ENCODE results near the gene WAPL. TPM values are rescaled to one million over a fixed set of nuclear protein-coding genes. Genes with fewer than 3 reads are reported as not detected.

WAPL gene
- total RNA-seq, 1 donor from 2014 or later, result 33.4 TPM

- no peak for TF ChIP-seq CTCF (IDR thresholded peaks at IDR 0.05; ENCODE audit: partially characterized antibody, unreplicated experiment)
- no peaks in the 10 kb centered on the region for H3K36me3 Mint-ChIP-seq (ENCODE audit: unreplicated experiment)
- H3K27me3 Mint-ChIP-seq (ENCODE audit: unreplicated experiment), result peaks cover 3% of the 10 kb centered on the region
- DNase-seq, result no peak
- no peak overlapping the region for H3K27ac Mint-ChIP-seq (ENCODE audit: unreplicated experiment)
- no peaks in the 10 kb centered on the region for H3K9me3 Mint-ChIP-seq (ENCODE audit: unreplicated experiment)
- H3K4me1 Mint-ChIP-seq (ENCODE audit: low read depth, unreplicated experiment), result no peaks in the 10 kb centered on the region
- H3K4me3 Mint-ChIP-seq (ENCODE audit: unreplicated experiment), result no peak overlapping the region
These were observed 35.5 kb upstream of the WAPL start for GRCh38 chr10:86556933-86557649.

- H3K36me3 Mint-ChIP-seq (ENCODE audit: unreplicated experiment), result no peaks in the 10 kb centered on the region
- TF ChIP-seq CTCF (IDR thresholded peaks at IDR 0.05; ENCODE audit: partially characterized antibody, unreplicated experiment), result no peak
- no peak overlapping the region for H3K27ac Mint-ChIP-seq (ENCODE audit: unreplicated experiment)
- no peak for DNase-seq
- no peaks in the 10 kb centered on the region for H3K4me1 Mint-ChIP-seq (ENCODE audit: low read depth, unreplicated experiment)
- no peak overlapping the region for H3K4me3 Mint-ChIP-seq (ENCODE audit: unreplicated experiment)
- H3K27me3 Mint-ChIP-seq (ENCODE audit: unreplicated experiment), result peaks cover 3% of the 10 kb centered on the region
- no peaks in the 10 kb centered on the region for H3K9me3 Mint-ChIP-seq (ENCODE audit: unreplicated experiment)
These were observed 34.9 kb upstream of the WAPL start for GRCh38 chr10:86556532-86556931.

GRCh38 chr10:86553639-86554038 lies 32.0 kb upstream of the WAPL start:
- Mint-ChIP-seq H3K36me3 (ENCODE audit: unreplicated experiment) (peaks cover 4% of the 10 kb centered on the region), H3K4me3 (ENCODE audit: unreplicated experiment) (no peak overlapping the region), H3K9me3 (ENCODE audit: unreplicated experiment) (no peaks in the 10 kb centered on the region), H3K27me3 (ENCODE audit: unreplicated experiment) (peaks cover 3% of the 10 kb centered on the region), H3K27ac (ENCODE audit: unreplicated experiment) (no peak overlapping the region), H3K4me1 (ENCODE audit: low read depth, unreplicated experiment) (no peaks in the 10 kb centered on the region)
- no peak for TF ChIP-seq CTCF (IDR thresholded peaks at IDR 0.05; ENCODE audit: partially characterized antibody, unreplicated experiment)
- no peak for DNase-seq

- H3K27me3 Mint-ChIP-seq (ENCODE audit: unreplicated experiment), result peaks cover 3% of the 10 kb centered on the region
- no peak for DNase-seq
- no peak for TF ChIP-seq CTCF (IDR thresholded peaks at IDR 0.05; ENCODE audit: partially characterized antibody, unreplicated experiment)
- no peaks in the 10 kb centered on the region for H3K4me1 Mint-ChIP-seq (ENCODE audit: low read depth, unreplicated experiment)
- no peak overlapping the region for H3K27ac Mint-ChIP-seq (ENCODE audit: unreplicated experiment)
- peaks cover 4% of the 10 kb centered on the region for H3K36me3 Mint-ChIP-seq (ENCODE audit: unreplicated experiment)
- H3K9me3 Mint-ChIP-seq (ENCODE audit: unreplicated experiment), result no peaks in the 10 kb centered on the region
- H3K4me3 Mint-ChIP-seq (ENCODE audit: unreplicated experiment), result no peak overlapping the region
These were observed 31.6 kb upstream of the WAPL start for GRCh38 chr10:86553213-86553612.

GRCh38 chr10:86547296-86547695 lies 25.7 kb upstream of the WAPL start:
- H3K4me1 Mint-ChIP-seq (ENCODE audit: low read depth, unreplicated experiment), result no peaks in the 10 kb centered on the region
- no peak overlapping the region for H3K27ac Mint-ChIP-seq (ENCODE audit: unreplicated experiment)
- no peak overlapping the region for H3K4me3 Mint-ChIP-seq (ENCODE audit: unreplicated experiment)
- H3K27me3 Mint-ChIP-seq (ENCODE audit: unreplicated experiment), result no peaks in the 10 kb centered on the region
- TF ChIP-seq CTCF (IDR thresholded peaks at IDR 0.05; ENCODE audit: partially characterized antibody, unreplicated experiment), result no peak
- no peaks in the 10 kb centered on the region for H3K9me3 Mint-ChIP-seq (ENCODE audit: unreplicated experiment)
- DNase-seq, result no peak
- peaks cover 4% of the 10 kb centered on the region for H3K36me3 Mint-ChIP-seq (ENCODE audit: unreplicated experiment)
